Endothelial cell of umbilical vein (primary cell): ENCODE data around the gene ZG16. TPM values are rescaled to one million over a fixed set of nuclear protein-coding genes. Genes with fewer than 3 reads are reported as not detected.

Experiments used
- BruUV-seq: library from RNA; stranded (reverse); fragments of 400-500 nt; replicated peaks from 2 replicates; lab custom pipeline; 2021; lab: Mats Ljungman, UMichigan
- CTCF ChIA-PET: fragments of 300-600, 350-600 bp; sonication (Branson Sonifier 250); formaldehyde crosslinking; loops from one replicate; lab custom pipeline; 2021; ENCODE audit warnings: antibody characterized with exemption, inconsistent platforms; lab: Charles Lee
- POLR2A ChIA-PET: fragments of 300-600, 350-600 bp; sonication (Branson Sonifier 250); formaldehyde crosslinking; loops from one replicate; lab custom pipeline; 2021; ENCODE audit warnings: antibody characterized with exemption, inconsistent platforms; lab: Charles Lee
- DNase-seq: peaks from one replicate; pipeline ENCODE4 v3.0.0-alpha.2; 2011; ENCODE audit warnings: low read depth, low spot score
- FAIRE-seq: peaks from 2 replicates; lab custom pipeline; 2011; peaks lifted over from hg19 to GRCh38; lab: Jason Lieb, UNC
- H2AFZ ChIP-seq: 2 replicates; pipeline ENCODE4 v1.6.0; 2012; ENCODE audit warnings: low read depth, low read length, control low read depth, inconsistent platforms
- H3K27ac ChIP-seq: 2 replicates; pipeline ENCODE4 v1.5.1; 2011; ENCODE audit warnings: low read depth, mild to moderate bottlenecking, control low read depth, low read length, moderate library complexity; ENCODE audit not compliant: insufficient read depth
- H3K27me3 ChIP-seq, 2 experiments: 2 replicates each; pipeline versions ENCODE4 v1.6.0 to v1.6.1; 2011; ENCODE audit warnings: low read length in 2 of 2, mixed read lengths in 1 of 2; ENCODE audit not compliant: control insufficient read depth in 2 of 2, insufficient read depth in 2 of 2
- H3K36me3 ChIP-seq, 2 experiments: 2 replicates in 1 of 2; 3 replicates in 1 of 2; pipeline ENCODE4 v1.5.1; 2011; ENCODE audit warnings: low read length in 2 of 2, mild to moderate bottlenecking in 1 of 2, moderate library complexity in 1 of 2; ENCODE audit not compliant: control insufficient read depth in 2 of 2, insufficient read depth in 2 of 2; ENCODE audit errors: extremely low read depth in 1 of 2
- H3K4me1 ChIP-seq: 3 replicates; pipeline ENCODE4 v1.5.1; 2011; ENCODE audit warnings: mild to moderate bottlenecking, low read length; ENCODE audit not compliant: control insufficient read depth, insufficient read depth; ENCODE audit errors: extremely low read depth
- H3K4me2 ChIP-seq: 2 replicates; pipeline ENCODE4 v1.6.1; 2011; ENCODE audit warnings: low read length, control low read depth, mixed read lengths; ENCODE audit not compliant: insufficient read depth
- H3K4me3 ChIP-seq, 3 experiments: fragments of 200-600 bp in 1 of 3; sonication (generic), shearing (Covaris generic) in 1 of 3; replicated peaks in 1 of 3; 2 replicates each; pipeline ENCODE4 v1.5.1; 2011 to 2016; ENCODE audit warnings: control low read depth in 3 of 3, low read length in 3 of 3, mild to moderate bottlenecking in 2 of 3, inconsistent platforms in 1 of 3, low read depth in 1 of 3, moderate library complexity in 1 of 3; ENCODE audit not compliant: insufficient read depth in 1 of 3
- H3K79me2 ChIP-seq: 2 replicates; pipeline ENCODE4 v1.6.0; 2012; ENCODE audit warnings: low read length, inconsistent platforms; ENCODE audit not compliant: control insufficient read depth, insufficient read depth
- H3K9ac ChIP-seq: replicated peaks from 2 replicates; pipeline ENCODE3; 2011; ENCODE audit warnings: low read length, control low read depth; ENCODE audit not compliant: insufficient read depth; ENCODE audit errors: extremely low read depth
- H3K9me1 ChIP-seq: replicated peaks from 3 replicates; pipeline ENCODE4 v1.6.0; 2011; ENCODE audit warnings: mild to moderate bottlenecking, low read length; ENCODE audit not compliant: control insufficient read depth, insufficient read depth; ENCODE audit errors: extremely low read depth
- H3K9me3 ChIP-seq: replicated peaks from 2 replicates; pipeline ENCODE4 v1.5.1; 2012; ENCODE audit warnings: low read length, inconsistent platforms; ENCODE audit not compliant: control insufficient read depth, insufficient read depth
- H4K20me1 ChIP-seq: replicated peaks from 2 replicates; pipeline ENCODE3; 2011; ENCODE audit warnings: mild to moderate bottlenecking, low read length; ENCODE audit not compliant: control insufficient read depth, insufficient read depth; ENCODE audit errors: extremely low read depth
- EZH2 ChIP-seq: IDR thresholded peaks from 2 replicates; pipeline ENCODE4 v1.6.1; 2012; ENCODE audit warnings: borderline replicate concordance, low read depth, mild to moderate bottlenecking, moderate library complexity, low read length, inconsistent platforms; ENCODE audit not compliant: severe bottlenecking
- FOS ChIP-seq: IDR thresholded peaks from 2 replicates; pipeline ENCODE4 v1.6.1; 2011; ENCODE audit warnings: mild to moderate bottlenecking, low read length, moderate library complexity, borderline replicate concordance; ENCODE audit not compliant: insufficient read depth
- GATA2 ChIP-seq: IDR thresholded peaks from 2 replicates; pipeline ENCODE4 v1.7.0; 2011; ENCODE audit warnings: low read depth, mild to moderate bottlenecking, moderate library complexity, mixed read lengths, low read length; ENCODE audit not compliant: insufficient read length, insufficient read depth
- JUN ChIP-seq: IDR thresholded peaks from 2 replicates; pipeline ENCODE4 v1.6.1; 2011; ENCODE audit warnings: borderline replicate concordance, low read depth; ENCODE audit not compliant: insufficient read length, insufficient read depth
- MAX ChIP-seq: IDR thresholded peaks from 2 replicates; pipeline ENCODE4 v1.6.1; 2011; ENCODE audit not compliant: insufficient read depth, insufficient read length
- MYC ChIP-seq: IDR thresholded peaks from one replicate; pipeline ENCODE4 v1.6.1; 2011; ENCODE audit warnings: mild to moderate bottlenecking, low read depth, low read length
- POLR2A ChIP-seq: IDR thresholded peaks from 2 replicates; pipeline ENCODE4 v1.6.1; 2012; ENCODE audit warnings: low read depth, mild to moderate bottlenecking, control low read depth, low read length
- POLR2AphosphoS5 ChIP-seq: IDR thresholded peaks from 2 replicates; pipeline ENCODE4 v1.6.1; 2012; ENCODE audit warnings: low read depth, mild to moderate bottlenecking, control low read depth, low read length, moderate library complexity; ENCODE audit not compliant: insufficient read depth
- dilution Hi-C: fragments of 300-500 bp; cut with MboI; formaldehyde crosslinking; loops from one replicate; pipeline ENCODE4 v1.15.0; 2019; ENCODE audit warnings: low sequenced_read_pairs; ENCODE audit not compliant: extremely low pct_ligation_motif_present
- intact Hi-C: fragments of 100-400 bp; cut with micrococcal nuclease; formaldehyde crosslinking; loops from one replicate; pipeline ENCODE4 v1.10.0; 2022
- polyA plus RNA-seq, 4 experiments: library from polyadenylated mRNA; depleted of rRNA in 3 of 4; stranded (reverse) in 3 of 4; unstranded in 1 of 4; fragments of >200 nt; gene quantifications; 2 replicates each; pipeline versions ENCODE4 v1.2.1 to v1.2.3, GENCODE V29; 2011 to 2012; ENCODE audit warnings: missing spikeins in 1 of 4
- total RNA-seq: library from RNA; stranded (reverse); gene quantifications from 2 replicates; pipeline ENCODE4 v1.2.3, GENCODE V29; 2021
- TF ChIP-seq, protein P1 (sequence below), 2 donors: IDR thresholded peaks; 1 replicate in 1 of 2; 2 replicates in 1 of 2; pipeline ENCODE4 v1.5.1; 2011; ENCODE audit warnings: low read length in 2 of 2, mild to moderate bottlenecking in 2 of 2, moderate library complexity in 2 of 2, control low read depth in 1 of 2, inconsistent platforms in 1 of 2, low read depth in 1 of 2; ENCODE audit not compliant: insufficient read depth in 1 of 2; ENCODE audit errors: extremely low read depth in 1 of 2

Gene ZG16
- total and polyA plus RNA-seq, 2 donors (not counting 3 experiments of a cell fraction or from before 2014, with no cell fraction given) = not detected

- Histone ChIP-seq H3K27ac (peak within 1 kb of the TSS; percentile 35), H3K9ac (peak within 1 kb of the TSS; percentile 36), H3K4me1 (peaks cover 50% of the 10 kb centered on the region), H3K79me2 (peaks cover 33% of the 10 kb centered on the region), H3K27me3 (no peaks in the 10 kb centered on the region), H4K20me1 (no peaks in the 10 kb centered on the region), H3K9me3 (no peaks in the 10 kb centered on the region), H3K4me3 (peak within 1 kb of the TSS; percentile 39 to 49 (median 46)), H2AFZ (peak within 1 kb of the TSS; percentile 64), H3K36me3 (peaks cover 0 to 14% of the 10 kb centered on the region in 2 experiments), H3K4me2 (peak within 1 kb of the TSS; percentile 85), H3K9me1 (no peaks in the 10 kb centered on the region)
- BruUV-seq = no TSS peak
- TF ChIP-seq, protein P1, sequence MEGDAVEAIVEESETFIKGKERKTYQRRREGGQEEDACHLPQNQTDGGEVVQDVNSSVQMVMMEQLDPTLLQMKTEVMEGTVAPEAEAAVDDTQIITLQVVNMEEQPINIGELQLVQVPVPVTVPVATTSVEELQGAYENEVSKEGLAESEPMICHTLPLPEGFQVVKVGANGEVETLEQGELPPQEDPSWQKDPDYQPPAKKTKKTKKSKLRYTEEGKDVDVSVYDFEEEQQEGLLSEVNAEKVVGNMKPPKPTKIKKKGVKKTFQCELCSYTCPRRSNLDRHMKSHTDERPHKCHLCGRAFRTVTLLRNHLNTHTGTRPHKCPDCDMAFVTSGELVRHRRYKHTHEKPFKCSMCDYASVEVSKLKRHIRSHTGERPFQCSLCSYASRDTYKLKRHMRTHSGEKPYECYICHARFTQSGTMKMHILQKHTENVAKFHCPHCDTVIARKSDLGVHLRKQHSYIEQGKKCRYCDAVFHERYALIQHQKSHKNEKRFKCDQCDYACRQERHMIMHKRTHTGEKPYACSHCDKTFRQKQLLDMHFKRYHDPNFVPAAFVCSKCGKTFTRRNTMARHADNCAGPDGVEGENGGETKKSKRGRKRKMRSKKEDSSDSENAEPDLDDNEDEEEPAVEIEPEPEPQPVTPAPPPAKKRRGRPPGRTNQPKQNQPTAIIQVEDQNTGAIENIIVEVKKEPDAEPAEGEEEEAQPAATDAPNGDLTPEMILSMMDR (IDR thresholded peaks at IDR 0.05; ENCODE audit: extremely low read depth in 1 of 2, insufficient read depth in 1 of 2, low read depth in 1 of 2, low read length in 2 of 2) = no peak
- TF ChIP-seq MAX = no peak
- TF ChIP-seq MYC = no peak
- no peak for TF ChIP-seq FOS
- TF ChIP-seq POLR2A = no peak
- no peak for TF ChIP-seq POLR2AphosphoS5
- TF ChIP-seq JUN = no peak
- no peak for TF ChIP-seq GATA2
- no peak for TF ChIP-seq EZH2
- intact Hi-C loops = loop anchor here (1.0 to 2.0 kb wide), 2 partner anchors 51 to 184 kb away; partner anchors contain the start of genes CDIPT and INO80E
- ChIA-PET CTCF (interaction anchor here (0.6 to 4.0 kb wide), 3 partner anchors 36 to 111 kb away, joined by 3 to 29 read pairs (median 4); no protein-coding TSS in a partner anchor), POLR2A (no interaction called here)
- DNase-seq = peak; percentile 55
- peak; percentile 69 for FAIRE-seq
- dilution Hi-C loops = no loop called here
Observed at GRCh38 chr16:29811896-29812665, 34.0 kb downstream of the ZG16 start, which contains the start of gene PRRT2. Gene PRRT2, plus strand, starts transcription at chr16:29812193. Its CDS starts 862 bp downstream, at chr16:29813055.
